Measurements from ENCODE around the gene STX18.

DNA sequence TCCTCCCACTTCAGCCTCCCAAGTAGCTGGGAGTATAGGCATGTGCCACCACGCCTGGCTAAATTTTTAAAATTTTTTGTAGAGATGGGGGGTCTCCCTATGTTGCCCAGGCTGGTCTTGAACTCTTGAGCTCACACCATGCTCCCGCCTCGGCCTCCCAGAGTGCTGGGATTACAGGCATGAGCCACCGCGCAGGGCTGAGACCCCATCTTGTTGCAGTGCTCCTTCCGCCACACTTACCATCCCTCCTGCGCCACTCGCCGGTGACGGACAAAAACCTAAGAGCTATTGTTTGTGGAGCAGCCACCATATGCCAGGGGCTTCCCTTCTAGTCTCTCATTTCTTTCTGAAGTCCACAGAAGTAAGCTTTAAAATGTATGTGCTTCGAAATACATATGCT lies 120.5 kb downstream of the STX18 start:
- TF ChIP-seq, protein P1, sequence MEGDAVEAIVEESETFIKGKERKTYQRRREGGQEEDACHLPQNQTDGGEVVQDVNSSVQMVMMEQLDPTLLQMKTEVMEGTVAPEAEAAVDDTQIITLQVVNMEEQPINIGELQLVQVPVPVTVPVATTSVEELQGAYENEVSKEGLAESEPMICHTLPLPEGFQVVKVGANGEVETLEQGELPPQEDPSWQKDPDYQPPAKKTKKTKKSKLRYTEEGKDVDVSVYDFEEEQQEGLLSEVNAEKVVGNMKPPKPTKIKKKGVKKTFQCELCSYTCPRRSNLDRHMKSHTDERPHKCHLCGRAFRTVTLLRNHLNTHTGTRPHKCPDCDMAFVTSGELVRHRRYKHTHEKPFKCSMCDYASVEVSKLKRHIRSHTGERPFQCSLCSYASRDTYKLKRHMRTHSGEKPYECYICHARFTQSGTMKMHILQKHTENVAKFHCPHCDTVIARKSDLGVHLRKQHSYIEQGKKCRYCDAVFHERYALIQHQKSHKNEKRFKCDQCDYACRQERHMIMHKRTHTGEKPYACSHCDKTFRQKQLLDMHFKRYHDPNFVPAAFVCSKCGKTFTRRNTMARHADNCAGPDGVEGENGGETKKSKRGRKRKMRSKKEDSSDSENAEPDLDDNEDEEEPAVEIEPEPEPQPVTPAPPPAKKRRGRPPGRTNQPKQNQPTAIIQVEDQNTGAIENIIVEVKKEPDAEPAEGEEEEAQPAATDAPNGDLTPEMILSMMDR (IDR thresholded peaks at IDR 0.05), result no peak
- no peak for TF ChIP-seq POLR2AphosphoS5 (IDR thresholded peaks at IDR 0.05; ENCODE audit: insufficient read depth in 1 of 2, low read depth in 1 of 2)
